Measurements from ENCODE around the gene PTPN5. TPM values are rescaled to one million over a fixed set of nuclear protein-coding genes. Genes with fewer than 3 reads are reported as not detected.

Gene PTPN5
- total and polyA plus RNA-seq, 7 donors: 0.22 to 1.4 (median 0.61) TPM

DNA sequence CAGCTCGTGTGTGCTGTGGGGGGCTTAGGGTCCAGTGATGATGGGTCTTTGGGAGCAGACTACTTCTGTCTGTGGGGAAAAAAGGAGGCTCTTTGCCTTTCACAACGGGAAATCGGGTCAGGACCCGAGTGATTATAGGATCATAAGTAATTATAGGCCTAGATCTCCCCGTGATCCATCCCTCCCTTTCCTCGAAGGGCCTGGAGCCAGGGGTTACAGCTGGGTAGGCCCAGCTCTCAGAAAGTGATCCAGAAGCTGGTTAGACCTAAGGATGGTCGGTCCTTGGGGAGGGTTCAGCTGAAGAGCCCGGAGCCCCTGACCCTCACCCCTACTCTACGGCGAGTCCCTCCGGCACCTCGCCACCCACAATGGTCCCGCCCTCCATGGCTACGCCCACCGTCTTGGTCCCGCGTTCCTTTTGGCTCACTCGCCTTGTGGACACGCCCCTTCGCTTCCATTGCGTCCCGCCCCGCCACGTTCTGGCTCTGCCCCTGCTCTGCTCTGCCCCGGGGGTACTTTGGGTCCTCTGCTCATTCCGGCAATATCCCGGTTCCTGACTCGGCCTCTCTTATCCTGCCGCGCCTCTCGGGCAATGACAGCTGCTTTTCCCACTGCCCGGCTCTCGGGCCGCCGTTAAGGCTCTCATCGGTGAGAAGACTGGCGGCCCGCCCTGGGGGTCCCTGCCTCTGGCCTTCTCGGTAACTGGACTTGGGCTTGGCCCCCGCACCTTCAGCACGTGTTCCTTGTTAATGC, 70.6 kb downstream of the PTPN5 start:
- peak; percentile 81 to 85 for DNase-seq
- intact Hi-C loops (cut with DNase I): no loop called here
- 3 to 5% (median 4%) methylated on average over 41 of the region's 41 CpGs for WGBS, 3 donors

DNA sequence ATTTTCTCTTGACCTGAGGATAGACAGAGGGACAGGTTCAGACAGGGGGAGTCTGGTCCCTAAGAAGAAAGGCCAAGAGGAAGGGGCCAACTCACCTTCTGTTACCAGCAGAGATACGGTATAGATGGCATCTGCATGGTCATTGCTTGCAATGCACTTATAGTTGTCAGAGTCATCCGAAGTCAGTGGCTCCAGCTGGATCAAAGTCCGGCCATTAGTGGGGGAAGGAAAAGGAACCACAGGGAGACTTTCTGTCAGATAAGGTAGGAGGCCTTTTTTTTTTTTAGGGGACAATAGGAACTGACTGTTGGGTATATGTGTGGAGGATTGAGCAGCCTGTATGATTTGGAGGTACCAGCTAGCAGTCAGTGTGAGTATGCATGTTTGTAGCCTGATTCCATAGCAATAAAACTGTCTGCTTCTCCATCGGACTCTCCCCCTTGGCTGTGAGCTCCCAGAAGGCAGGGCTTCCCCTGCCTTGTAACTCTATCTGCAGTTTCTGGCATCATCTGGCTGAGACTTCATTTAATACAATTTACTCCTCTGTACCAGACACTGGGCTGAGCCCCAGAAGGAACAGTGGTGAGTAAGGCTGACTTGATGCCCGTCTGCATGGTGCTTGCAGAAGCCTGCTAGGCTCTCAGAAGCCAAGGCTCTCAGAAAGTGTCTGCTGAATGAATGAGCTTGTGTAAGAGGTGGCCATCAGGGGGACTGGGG, 71.3 kb downstream of the PTPN5 start:
- Histone ChIP-seq H3K9me3 (no peaks in the 10 kb centered on the region), H3K4me3 (peak overlapping the region; percentile 69), H3K27ac (no peak overlapping the region), H3K36me3 (ENCODE audit: insufficient read depth in 1 of 2, low read depth in 1 of 2) (no peaks in the 10 kb centered on the region), H3K4me1 (no peaks in the 10 kb centered on the region), H3K27me3 (ENCODE audit: insufficient read depth in 3 of 3, low read length in 2 of 3) (no peaks in the 10 kb centered on the region)
- TF ChIP-seq, protein P1, sequence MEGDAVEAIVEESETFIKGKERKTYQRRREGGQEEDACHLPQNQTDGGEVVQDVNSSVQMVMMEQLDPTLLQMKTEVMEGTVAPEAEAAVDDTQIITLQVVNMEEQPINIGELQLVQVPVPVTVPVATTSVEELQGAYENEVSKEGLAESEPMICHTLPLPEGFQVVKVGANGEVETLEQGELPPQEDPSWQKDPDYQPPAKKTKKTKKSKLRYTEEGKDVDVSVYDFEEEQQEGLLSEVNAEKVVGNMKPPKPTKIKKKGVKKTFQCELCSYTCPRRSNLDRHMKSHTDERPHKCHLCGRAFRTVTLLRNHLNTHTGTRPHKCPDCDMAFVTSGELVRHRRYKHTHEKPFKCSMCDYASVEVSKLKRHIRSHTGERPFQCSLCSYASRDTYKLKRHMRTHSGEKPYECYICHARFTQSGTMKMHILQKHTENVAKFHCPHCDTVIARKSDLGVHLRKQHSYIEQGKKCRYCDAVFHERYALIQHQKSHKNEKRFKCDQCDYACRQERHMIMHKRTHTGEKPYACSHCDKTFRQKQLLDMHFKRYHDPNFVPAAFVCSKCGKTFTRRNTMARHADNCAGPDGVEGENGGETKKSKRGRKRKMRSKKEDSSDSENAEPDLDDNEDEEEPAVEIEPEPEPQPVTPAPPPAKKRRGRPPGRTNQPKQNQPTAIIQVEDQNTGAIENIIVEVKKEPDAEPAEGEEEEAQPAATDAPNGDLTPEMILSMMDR (IDR thresholded peaks at IDR 0.05): no peak
- DNase-seq (peak in 1 of 2 donors; percentile 20), ATAC-seq (peak in 1 of 4 donors; percentile 27)
- 75 to 88% (median 75%) methylated on average over 5 of the region's 5 CpGs for WGBS, 3 donors
- intact Hi-C loops (cut with DNase I): no loop called here

More for the DNA sequence above, 70.6 kb downstream of the PTPN5 start:
- no peaks in the 10 kb centered on the region for H3K27me3 ChIP-seq (ENCODE audit: insufficient read depth in 3 of 3, low read length in 2 of 3)
- TF ChIP-seq, protein P1 (IDR thresholded peaks at IDR 0.05): no peak
- H3K4me1 ChIP-seq: no peaks in the 10 kb centered on the region
- H3K4me3 ChIP-seq: peak overlapping the region; percentile 69
- ATAC-seq: peak; percentile 81 to 95 (median 86)
- no peaks in the 10 kb centered on the region for H3K36me3 ChIP-seq (ENCODE audit: insufficient read depth in 1 of 2, low read depth in 1 of 2)
- H3K9me3 ChIP-seq: no peaks in the 10 kb centered on the region
- no peak overlapping the region for H3K27ac ChIP-seq

DNA sequence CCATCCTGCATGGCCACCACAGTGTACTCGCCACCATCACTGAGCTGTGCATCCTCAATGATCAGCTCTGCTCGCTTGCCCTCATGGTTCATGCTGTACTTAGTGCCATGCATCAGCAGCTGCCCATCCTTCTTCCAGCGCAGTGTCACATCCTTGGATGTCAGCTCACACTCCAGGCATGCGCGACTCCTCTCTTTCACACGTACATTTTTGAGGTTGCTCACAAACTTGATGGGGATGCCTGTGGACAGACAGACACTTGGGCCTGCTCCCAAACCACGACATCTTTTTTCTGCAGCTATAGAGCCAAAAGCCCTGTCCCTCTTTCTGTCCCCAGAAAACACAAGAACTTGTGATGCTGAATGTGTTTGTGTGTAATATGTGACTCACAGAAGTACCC, 76.1 kb downstream of the PTPN5 start:
- no peak for DNase-seq
- 74 to 87% (median 75%) methylated on average over 7 of the region's 7 CpGs for WGBS, 3 donors
- Histone ChIP-seq H3K4me1 (no peaks in the 10 kb centered on the region), H3K27me3 (ENCODE audit: insufficient read depth in 3 of 3, low read length in 2 of 3) (no peaks in the 10 kb centered on the region), H3K27ac (no peak overlapping the region), H3K4me3 (no peak overlapping the region), H3K9me3 (no peaks in the 10 kb centered on the region), H3K36me3 (ENCODE audit: insufficient read depth in 1 of 2, low read depth in 1 of 2) (no peaks in the 10 kb centered on the region)
- ATAC-seq: no peak
- intact Hi-C loops (cut with DNase I): no loop called here
- TF ChIP-seq, protein P1 (IDR thresholded peaks at IDR 0.05): no peak

DNA sequence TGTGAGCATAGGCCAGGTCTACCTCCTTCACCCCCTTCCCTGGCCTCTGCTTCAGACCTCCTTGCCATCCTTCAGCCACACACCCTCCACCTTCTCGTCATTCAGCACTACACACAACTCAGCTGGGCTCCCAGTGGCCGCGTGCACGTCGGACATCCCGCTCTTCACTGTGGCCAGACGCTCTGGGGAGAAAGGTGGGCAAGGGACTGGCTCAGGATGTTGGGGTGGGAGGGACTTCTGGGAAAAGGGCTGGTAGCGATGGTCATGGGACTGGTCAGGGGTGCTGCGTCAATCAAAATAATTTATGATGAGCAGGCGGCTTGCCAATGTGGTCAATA, 77.2 kb downstream of the PTPN5 start:
- DNase-seq: no peak
- ATAC-seq: no peak
- intact Hi-C loops (cut with DNase I): no loop called here
- TF ChIP-seq, protein P1 (IDR thresholded peaks at IDR 0.05): no peak
- Histone ChIP-seq H3K4me3 (no peak overlapping the region), H3K27me3 (ENCODE audit: insufficient read depth in 3 of 3, low read length in 2 of 3) (no peaks in the 10 kb centered on the region), H3K36me3 (ENCODE audit: insufficient read depth in 1 of 2, low read depth in 1 of 2) (no peaks in the 10 kb centered on the region), H3K4me1 (no peaks in the 10 kb centered on the region), H3K27ac (no peak overlapping the region), H3K9me3 (no peaks in the 10 kb centered on the region)
- 81 to 89% (median 84%) methylated on average over 10 of the region's 10 CpGs for WGBS, 3 donors

Data from psoas muscle (tissue), 8 donors.